NCI-H2196 (cell line): ENCODE results near the gene TMEM60.
"Not testable (repeated sequence)": the region's sequence is repeated elsewhere in the genome, so short reads cannot be mapped to it uniquely, and the experiment has no call there.

Source experiments
- DNase-seq: peaks from one replicate; lab custom pipeline; 2025; ENCODE audit not compliant: unreplicated experiment; lab: John Stamatoyannopoulos, UW

TMEM60 gene

GRCh38 chr7:77812290-77812685, 14.1 kb upstream of the TMEM60 start:
- no peak for DNase-seq

GRCh38 chr7:77811516-77812289, 13.5 kb upstream of the TMEM60 start:
- no peak for DNase-seq

- DNase-seq: no peak
Measured at GRCh38 chr7:77808517-77808916, 10.3 kb upstream of the TMEM60 start.

- no peak for DNase-seq
Measured at GRCh38 chr7:77806425-77806824, 8.2 kb upstream of the TMEM60 start.

GRCh38 chr7:77802557-77803405, 4.5 kb upstream of the TMEM60 start:
- no peak for DNase-seq

GRCh38 chr7:77800730-77801129, 2.5 kb upstream of the TMEM60 start:
- DNase-seq: no peak

GRCh38 chr7:77800158-77800557, 1.9 kb upstream of the TMEM60 start:
- no peak for DNase-seq

GRCh38 chr7:77799078-77799964, 1.1 kb upstream of the TMEM60 start:
- no peak for DNase-seq

- DNase-seq: no peak
Measured at GRCh38 chr7:77797734-77798393, 370 bp downstream of the TMEM60 start.

- DNase-seq: no peak
Measured at GRCh38 chr7:77796960-77797359, 1.3 kb downstream of the TMEM60 start.

GRCh38 chr7:77796109-77796508, 2.1 kb downstream of the TMEM60 start:
- DNase-seq: no peak

- DNase-seq: no peak
Measured at GRCh38 chr7:77794000-77794399, 4.2 kb downstream of the TMEM60 start.

GRCh38 chr7:77791956-77792355, 6.3 kb downstream of the TMEM60 start:
- no peak for DNase-seq

GRCh38 chr7:77791336-77791735, 6.9 kb downstream of the TMEM60 start:
- DNase-seq: peak; percentile 62

GRCh38 chr7:77788327-77788902, 9.8 kb downstream of the TMEM60 start:
- DNase-seq: no peak

- DNase-seq: no peak
Measured at GRCh38 chr7:77786741-77787140, 11.5 kb downstream of the TMEM60 start.

GRCh38 chr7:77786018-77786417, 12.2 kb downstream of the TMEM60 start:
- DNase-seq: no peak

- DNase-seq: not testable (repeated sequence)
Measured at GRCh38 chr7:77784426-77784825, 13.8 kb downstream of the TMEM60 start.

- no peak for DNase-seq
Measured at GRCh38 chr7:77783545-77783944, 14.7 kb downstream of the TMEM60 start.

- no peak for DNase-seq
Measured at GRCh38 chr7:77783111-77783510, 15.1 kb downstream of the TMEM60 start.
